HEK293T (cell line): ENCODE data around the gene NIM1K.

ENCODE experiments used
- ARNT ChIP-seq: fragments of 450-650 bp; IDR thresholded peaks from 2 replicates; pipeline ENCODE4 v1.6.1; 2017; ENCODE audit warnings: mild to moderate bottlenecking
- BHLHE40 ChIP-seq: fragments of 450-650 bp; IDR thresholded peaks from 2 replicates; pipeline ENCODE4 v1.6.1; 2016; ENCODE audit warnings: mild to moderate bottlenecking, moderate library complexity, borderline replicate concordance
- FOXA1 ChIP-seq: fragments of 450-650 bp; IDR thresholded peaks from 2 replicates; pipeline ENCODE4 v1.6.1; 2016; ENCODE audit warnings: mild to moderate bottlenecking
- FOXM1 ChIP-seq: fragments of 450-650 bp; IDR thresholded peaks from 2 replicates; pipeline ENCODE4 v1.6.1; 2017; ENCODE audit warnings: mild to moderate bottlenecking, borderline replicate concordance
- LEF1 ChIP-seq: fragments of 450-650 bp; IDR thresholded peaks from 2 replicates; pipeline ENCODE4 v1.6.1; 2017; ENCODE audit warnings: mild to moderate bottlenecking, borderline replicate concordance
- SP1 ChIP-seq: fragments of 450-650 bp; IDR thresholded peaks from 2 replicates; pipeline ENCODE4 v1.6.1; 2017
- TARDBP ChIP-seq: fragments of 450-650 bp; IDR thresholded peaks from 2 replicates; pipeline ENCODE4 v1.6.1; 2016
- ZNF384 ChIP-seq: fragments of 450-650 bp; IDR thresholded peaks from 2 replicates; pipeline ENCODE4 v1.6.1; 2016

DNA sequence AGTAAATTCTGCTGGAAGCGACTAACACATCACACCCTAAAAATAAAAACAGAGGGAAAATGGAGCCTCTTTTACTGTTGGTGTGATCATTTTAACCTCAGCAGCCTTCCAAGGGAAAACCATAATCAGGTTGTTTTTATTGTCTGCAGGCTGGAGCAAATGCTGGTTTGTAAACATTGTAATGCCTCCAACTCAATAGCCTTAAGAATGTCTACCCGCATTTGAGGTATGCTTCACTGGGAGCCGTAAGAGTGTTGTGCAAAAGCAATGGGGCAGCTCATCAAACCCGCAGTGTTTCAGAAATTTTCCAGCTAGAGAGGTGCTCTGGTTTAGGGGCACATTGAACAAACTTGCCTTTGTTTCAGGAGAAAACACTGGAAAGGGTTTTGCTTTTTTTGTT is 17.0 kb downstream of the NIM1K start:
- TF ChIP-seq SP1: no peak
- TF ChIP-seq ARNT: no peak
- TF ChIP-seq LEF1: no peak
- no peak for TF ChIP-seq FOXM1
- no peak for TF ChIP-seq BHLHE40
- no peak for TF ChIP-seq TARDBP
- no peak for TF ChIP-seq FOXA1
- TF ChIP-seq ZNF384: no peak
